HL-60 (cell line): ENCODE data around the gene DKK3.

Experiments used
- DNase-seq, 2 experiments: peaks; one replicate each; pipeline ENCODE4 v3.0.0-alpha.2; 2010 to 2020; ENCODE audit warnings: low read depth in 1 of 2, low spot score in 1 of 2
- H3K27ac ChIP-seq: fragments of 250-450 bp; sonication (Bioruptor Pico); replicated peaks from 2 replicates; pipeline ENCODE4 v1.5.1; 2020; ENCODE audit warnings: mild to moderate bottlenecking, moderate library complexity
- H3K27me3 ChIP-seq: fragments of 250-450 bp; sonication (Bioruptor Pico); 2 replicates; pipeline ENCODE4 v1.5.1; 2021; ENCODE audit warnings: mild to moderate bottlenecking, moderate library complexity; ENCODE audit not compliant: insufficient read depth, poor library complexity, severe bottlenecking
- H3K4me3 ChIP-seq: replicated peaks from 2 replicates; pipeline ENCODE4 v1.5.1; 2011; ENCODE audit warnings: mild to moderate bottlenecking, control low read depth, low read length; ENCODE audit not compliant: insufficient read depth
- GABPA ChIP-seq: IDR thresholded peaks from 2 replicates; pipeline ENCODE4 v1.6.1; 2012; ENCODE audit warnings: low read depth
- POLR2AphosphoS5 ChIP-seq: IDR thresholded peaks from 2 replicates; pipeline ENCODE4 v1.6.1; 2012; ENCODE audit warnings: low read depth
- SPI1 ChIP-seq: IDR thresholded peaks from 2 replicates; pipeline ENCODE4 v1.6.1; 2012; ENCODE audit warnings: low read depth, mild to moderate bottlenecking, borderline replicate concordance
- TF ChIP-seq, protein P1 (sequence below): IDR thresholded peaks from 2 replicates; pipeline ENCODE4 v1.6.1; 2012; ENCODE audit warnings: low read depth; ENCODE audit not compliant: insufficient replicate concordance
- TF ChIP-seq, protein P2 (sequence below): IDR thresholded peaks from one replicate; pipeline ENCODE4 v1.5.1; 2011; ENCODE audit warnings: low read length, control low read depth, inconsistent platforms; ENCODE audit not compliant: insufficient read depth

DKK3 gene

DNA sequence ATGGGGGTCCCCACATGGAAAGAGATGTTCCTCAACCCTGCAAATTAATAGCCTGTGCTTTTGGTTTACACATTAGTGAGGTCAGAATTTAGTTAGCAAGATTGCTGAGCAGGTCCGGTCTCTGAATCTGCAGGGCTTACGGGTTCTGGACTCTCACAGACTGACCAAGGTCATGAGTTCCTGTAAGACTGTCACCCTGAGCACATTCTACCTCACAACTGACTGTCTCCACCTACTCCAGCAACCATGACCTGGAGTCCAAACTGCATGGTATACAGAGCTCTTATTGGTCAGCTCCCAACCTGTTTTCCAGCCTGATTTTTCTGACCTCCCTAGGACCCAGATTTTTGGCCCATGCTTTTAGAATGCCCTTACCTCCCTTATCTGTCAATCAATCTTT, 28.2 kb downstream of the DKK3 start:
- no peaks in the 10 kb centered on the region for H3K27me3 ChIP-seq
- H3K27ac ChIP-seq: no peak overlapping the region
- TF ChIP-seq, protein P1, sequence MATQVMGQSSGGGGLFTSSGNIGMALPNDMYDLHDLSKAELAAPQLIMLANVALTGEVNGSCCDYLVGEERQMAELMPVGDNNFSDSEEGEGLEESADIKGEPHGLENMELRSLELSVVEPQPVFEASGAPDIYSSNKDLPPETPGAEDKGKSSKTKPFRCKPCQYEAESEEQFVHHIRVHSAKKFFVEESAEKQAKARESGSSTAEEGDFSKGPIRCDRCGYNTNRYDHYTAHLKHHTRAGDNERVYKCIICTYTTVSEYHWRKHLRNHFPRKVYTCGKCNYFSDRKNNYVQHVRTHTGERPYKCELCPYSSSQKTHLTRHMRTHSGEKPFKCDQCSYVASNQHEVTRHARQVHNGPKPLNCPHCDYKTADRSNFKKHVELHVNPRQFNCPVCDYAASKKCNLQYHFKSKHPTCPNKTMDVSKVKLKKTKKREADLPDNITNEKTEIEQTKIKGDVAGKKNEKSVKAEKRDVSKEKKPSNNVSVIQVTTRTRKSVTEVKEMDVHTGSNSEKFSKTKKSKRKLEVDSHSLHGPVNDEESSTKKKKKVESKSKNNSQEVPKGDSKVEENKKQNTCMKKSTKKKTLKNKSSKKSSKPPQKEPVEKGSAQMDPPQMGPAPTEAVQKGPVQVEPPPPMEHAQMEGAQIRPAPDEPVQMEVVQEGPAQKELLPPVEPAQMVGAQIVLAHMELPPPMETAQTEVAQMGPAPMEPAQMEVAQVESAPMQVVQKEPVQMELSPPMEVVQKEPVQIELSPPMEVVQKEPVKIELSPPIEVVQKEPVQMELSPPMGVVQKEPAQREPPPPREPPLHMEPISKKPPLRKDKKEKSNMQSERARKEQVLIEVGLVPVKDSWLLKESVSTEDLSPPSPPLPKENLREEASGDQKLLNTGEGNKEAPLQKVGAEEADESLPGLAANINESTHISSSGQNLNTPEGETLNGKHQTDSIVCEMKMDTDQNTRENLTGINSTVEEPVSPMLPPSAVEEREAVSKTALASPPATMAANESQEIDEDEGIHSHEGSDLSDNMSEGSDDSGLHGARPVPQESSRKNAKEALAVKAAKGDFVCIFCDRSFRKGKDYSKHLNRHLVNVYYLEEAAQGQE: no peak
- TF ChIP-seq GABPA: no peak
- TF ChIP-seq SPI1: no peak
- TF ChIP-seq POLR2AphosphoS5: no peak
- TF ChIP-seq, protein P2, sequence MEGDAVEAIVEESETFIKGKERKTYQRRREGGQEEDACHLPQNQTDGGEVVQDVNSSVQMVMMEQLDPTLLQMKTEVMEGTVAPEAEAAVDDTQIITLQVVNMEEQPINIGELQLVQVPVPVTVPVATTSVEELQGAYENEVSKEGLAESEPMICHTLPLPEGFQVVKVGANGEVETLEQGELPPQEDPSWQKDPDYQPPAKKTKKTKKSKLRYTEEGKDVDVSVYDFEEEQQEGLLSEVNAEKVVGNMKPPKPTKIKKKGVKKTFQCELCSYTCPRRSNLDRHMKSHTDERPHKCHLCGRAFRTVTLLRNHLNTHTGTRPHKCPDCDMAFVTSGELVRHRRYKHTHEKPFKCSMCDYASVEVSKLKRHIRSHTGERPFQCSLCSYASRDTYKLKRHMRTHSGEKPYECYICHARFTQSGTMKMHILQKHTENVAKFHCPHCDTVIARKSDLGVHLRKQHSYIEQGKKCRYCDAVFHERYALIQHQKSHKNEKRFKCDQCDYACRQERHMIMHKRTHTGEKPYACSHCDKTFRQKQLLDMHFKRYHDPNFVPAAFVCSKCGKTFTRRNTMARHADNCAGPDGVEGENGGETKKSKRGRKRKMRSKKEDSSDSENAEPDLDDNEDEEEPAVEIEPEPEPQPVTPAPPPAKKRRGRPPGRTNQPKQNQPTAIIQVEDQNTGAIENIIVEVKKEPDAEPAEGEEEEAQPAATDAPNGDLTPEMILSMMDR: no peak
- no peak overlapping the region for H3K4me3 ChIP-seq
- no peak for DNase-seq

DNA sequence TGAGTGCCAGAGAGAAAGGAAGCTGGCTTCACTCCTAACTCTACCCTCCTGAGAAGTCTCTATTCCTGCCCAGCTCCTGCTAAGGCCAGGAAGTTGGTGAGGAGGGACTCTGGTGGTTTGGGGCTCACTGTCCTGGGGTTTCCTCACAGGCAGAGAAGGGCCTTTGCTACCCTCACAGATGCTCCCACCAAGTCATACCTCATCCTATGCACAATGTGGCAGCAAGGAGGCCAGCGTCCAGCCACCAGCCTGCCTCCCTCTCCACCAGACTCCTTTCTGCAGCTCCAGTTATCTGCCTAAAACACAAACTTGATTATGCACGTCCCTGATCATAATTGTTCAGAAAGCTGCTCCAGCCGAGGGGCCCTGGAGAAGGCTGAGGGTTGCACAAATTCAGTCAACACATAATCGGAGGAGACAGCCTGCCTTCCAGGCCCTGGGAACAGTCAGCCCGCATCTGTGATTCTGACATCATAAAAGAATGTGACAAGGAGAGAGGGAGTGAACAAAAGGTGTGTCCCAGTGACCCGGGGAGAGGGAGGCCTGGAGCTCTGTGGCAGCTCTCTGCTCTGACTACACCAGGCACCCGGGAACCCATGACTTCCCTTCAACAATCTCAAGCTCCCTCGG, 28.8 kb downstream of the DKK3 start:
- DNase-seq: no peak
- no peak overlapping the region for H3K27ac ChIP-seq
- TF ChIP-seq POLR2AphosphoS5 (no peak), SPI1 (no peak), GABPA (no peak)
- TF ChIP-seq, protein P2: no peak
- TF ChIP-seq, protein P1: no peak
- no peak overlapping the region for H3K4me3 ChIP-seq
- H3K27me3 ChIP-seq: no peaks in the 10 kb centered on the region

DNA sequence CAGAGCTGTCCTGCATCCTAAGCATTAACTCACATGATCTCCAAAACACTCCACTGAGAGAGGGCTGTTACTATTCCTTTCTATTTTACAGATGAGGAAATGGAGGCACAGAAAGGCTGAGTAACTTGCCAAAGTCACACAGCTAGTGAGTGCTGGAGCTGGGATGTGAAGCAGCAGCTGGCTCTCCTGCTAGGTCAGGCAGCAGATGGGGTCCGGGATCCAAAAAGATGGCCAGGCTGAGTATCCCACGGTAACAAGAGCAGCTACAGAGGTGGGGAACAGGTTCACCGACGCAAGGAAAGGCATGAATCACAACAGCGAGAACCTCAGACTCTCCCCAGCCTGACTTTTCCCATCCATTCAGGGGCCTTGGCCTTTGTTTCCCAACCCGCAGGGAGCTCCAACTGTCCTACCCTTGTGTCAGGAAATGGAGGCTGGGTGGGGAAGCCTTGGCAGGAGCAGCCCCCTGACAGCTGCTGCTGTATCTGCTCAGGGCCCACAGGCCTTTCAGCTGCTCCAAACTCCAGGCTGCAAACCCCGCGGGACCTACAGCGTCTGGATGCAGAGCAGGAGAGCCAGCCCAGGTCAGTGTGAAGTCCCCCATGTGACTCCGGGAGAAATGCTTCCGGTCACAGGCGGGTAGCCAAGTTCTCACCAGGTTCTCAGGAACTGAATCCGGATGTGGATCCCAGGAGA, 29.5 kb downstream of the DKK3 start:
- H3K4me3 ChIP-seq: no peak overlapping the region
- no peak for DNase-seq
- TF ChIP-seq GABPA (no peak), POLR2AphosphoS5 (no peak), SPI1 (no peak)
- TF ChIP-seq, protein P1: no peak
- TF ChIP-seq, protein P2: no peak
- no peaks in the 10 kb centered on the region for H3K27me3 ChIP-seq
- no peak overlapping the region for H3K27ac ChIP-seq
